ENCODE measurements around the gene SNED1.

DNA sequence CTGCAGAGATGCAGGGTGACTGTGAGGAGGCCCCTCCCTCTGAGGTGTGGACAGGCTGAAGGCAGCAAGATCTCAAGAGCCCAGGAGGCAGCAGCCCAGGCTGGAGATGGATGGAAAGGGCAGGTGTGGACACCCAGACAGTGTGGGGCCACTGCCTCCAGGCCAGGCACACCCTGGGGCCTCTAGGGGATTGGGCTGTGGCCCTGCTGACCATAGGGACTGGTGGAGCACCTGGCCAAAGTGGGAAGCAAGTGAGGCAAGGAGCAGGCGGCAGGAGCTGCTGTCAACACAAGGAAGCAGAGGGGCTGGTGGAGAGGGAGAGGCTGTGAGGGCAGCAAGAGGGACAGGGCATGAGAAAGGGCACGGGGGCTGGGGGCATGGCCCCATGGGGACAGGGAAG lies 10.8 kb downstream of the SNED1 start:
- TF ChIP-seq, protein P1, sequence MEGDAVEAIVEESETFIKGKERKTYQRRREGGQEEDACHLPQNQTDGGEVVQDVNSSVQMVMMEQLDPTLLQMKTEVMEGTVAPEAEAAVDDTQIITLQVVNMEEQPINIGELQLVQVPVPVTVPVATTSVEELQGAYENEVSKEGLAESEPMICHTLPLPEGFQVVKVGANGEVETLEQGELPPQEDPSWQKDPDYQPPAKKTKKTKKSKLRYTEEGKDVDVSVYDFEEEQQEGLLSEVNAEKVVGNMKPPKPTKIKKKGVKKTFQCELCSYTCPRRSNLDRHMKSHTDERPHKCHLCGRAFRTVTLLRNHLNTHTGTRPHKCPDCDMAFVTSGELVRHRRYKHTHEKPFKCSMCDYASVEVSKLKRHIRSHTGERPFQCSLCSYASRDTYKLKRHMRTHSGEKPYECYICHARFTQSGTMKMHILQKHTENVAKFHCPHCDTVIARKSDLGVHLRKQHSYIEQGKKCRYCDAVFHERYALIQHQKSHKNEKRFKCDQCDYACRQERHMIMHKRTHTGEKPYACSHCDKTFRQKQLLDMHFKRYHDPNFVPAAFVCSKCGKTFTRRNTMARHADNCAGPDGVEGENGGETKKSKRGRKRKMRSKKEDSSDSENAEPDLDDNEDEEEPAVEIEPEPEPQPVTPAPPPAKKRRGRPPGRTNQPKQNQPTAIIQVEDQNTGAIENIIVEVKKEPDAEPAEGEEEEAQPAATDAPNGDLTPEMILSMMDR (conservative IDR thresholded peaks at IDR 0.05) = no peak
- TF ChIP-seq EZH2 (IDR thresholded peaks at IDR 0.05; ENCODE audit: low read depth) = no peak

Data from PC-9 (cell line).